Activated T-cell treated with anti-CD3 and anti-CD28 coated beads, Interleukin-2, amount 50 U/mL, for 4 hours (primary cell): ENCODE results near the gene HECTD1. TPM values are rescaled to one million over a fixed set of nuclear protein-coding genes. Genes with fewer than 3 reads are reported as not detected.
A peak's percentile ranks its signal among the peaks of the same experiment; 100 is the strongest.
"Not testable (repeated sequence)": the region's sequence is repeated elsewhere in the genome, so short reads cannot be mapped to it uniquely, and the experiment has no call there.

Experiments used
- ATAC-seq, 2 donors: fragments of 200-7000 bp; cut with Tn5 transposase; one replicate each; pipeline ENCODE4 v1.10.0; 2021
- DNase-seq: peaks from one replicate; pipeline ENCODE4 v3.0.0-alpha.2; 2020
- H3K27me3 Mint-ChIP-seq: one replicate; pipeline ENCODE4 v1.8.0; 2021; ENCODE audit warnings: low read depth, mixed read lengths
- H3K36me3 Mint-ChIP-seq: one replicate; pipeline ENCODE4 v1.8.0; 2022; ENCODE audit warnings: mixed read lengths; ENCODE audit not compliant: insufficient read depth
- H3K4me1 Mint-ChIP-seq: one replicate; pipeline ENCODE4 v1.8.0; 2021; ENCODE audit warnings: low read depth, mixed read lengths
- H3K4me3 Mint-ChIP-seq: one replicate; pipeline ENCODE4 v1.8.0; 2021; ENCODE audit warnings: mild to moderate bottlenecking, moderate library complexity, mixed read lengths
- H3K9me3 Mint-ChIP-seq: one replicate; pipeline ENCODE4 v1.8.0; 2021; ENCODE audit warnings: mixed read lengths
- total RNA-seq, 3 donors: library from RNA; stranded (reverse); gene quantifications; one replicate each; pipeline ENCODE4 v1.2.1, GENCODE V29; 2021

Gene HECTD1
- total RNA-seq, 3 donors from 2014 or later, result 100 to 102 (median 101) TPM

- DNase-seq (no peak), ATAC-seq (no peak)
- Mint-ChIP-seq H3K4me1 (peaks cover 50% of the 10 kb centered on the region), H3K36me3 (peaks cover 52% of the 10 kb centered on the region), H3K4me3 (no peak overlapping the region), H3K9me3 (no peaks in the 10 kb centered on the region), H3K27me3 (no peaks in the 10 kb centered on the region)
These were observed 82.4 kb downstream of the HECTD1 start for GRCh38 chr14:31125231-31125630.

- no peak for DNase-seq
- H3K36me3 Mint-ChIP-seq, result peaks cover 53% of the 10 kb centered on the region
- ATAC-seq, result peak; percentile 67 to 68
These were observed 83.4 kb downstream of the HECTD1 start for GRCh38 chr14:31124197-31124596.

GRCh38 chr14:31122921-31123320 is 84.7 kb downstream of the HECTD1 start:
- Mint-ChIP-seq H3K4me3 (no peak overlapping the region), H3K4me1 (peaks cover 35% of the 10 kb centered on the region), H3K36me3 (peaks cover 46% of the 10 kb centered on the region), H3K9me3 (no peaks in the 10 kb centered on the region), H3K27me3 (no peaks in the 10 kb centered on the region)
- ATAC-seq (no peak), DNase-seq (no peak)

More at GRCh38 chr14:31124197-31124596, 83.4 kb downstream of the HECTD1 start:
- Mint-ChIP-seq H3K4me3 (peak overlapping the region; percentile 47), H3K9me3 (no peaks in the 10 kb centered on the region), H3K27me3 (no peaks in the 10 kb centered on the region), H3K4me1 (peaks cover 47% of the 10 kb centered on the region)

GRCh38 chr14:31122098-31122611 is 85.4 kb downstream of the HECTD1 start:
- DNase-seq (no peak), ATAC-seq (no peak)
- H3K27me3 Mint-ChIP-seq, result no peaks in the 10 kb centered on the region
- no peaks in the 10 kb centered on the region for H3K9me3 Mint-ChIP-seq
- H3K4me1 Mint-ChIP-seq, result peaks cover 29% of the 10 kb centered on the region
- no peak overlapping the region for H3K4me3 Mint-ChIP-seq
- H3K36me3 Mint-ChIP-seq, result peaks cover 40% of the 10 kb centered on the region

- H3K9me3 Mint-ChIP-seq, result no peaks in the 10 kb centered on the region
- DNase-seq (no peak), ATAC-seq (no peak)
- H3K27me3 Mint-ChIP-seq, result no peaks in the 10 kb centered on the region
- H3K4me3 Mint-ChIP-seq, result no peak overlapping the region
- peaks cover 47% of the 10 kb centered on the region for H3K36me3 Mint-ChIP-seq
- H3K4me1 Mint-ChIP-seq, result peaks cover 11% of the 10 kb centered on the region
These were observed 88.7 kb downstream of the HECTD1 start for GRCh38 chr14:31118892-31119291.

- Mint-ChIP-seq H3K36me3 (peaks cover 33% of the 10 kb centered on the region), H3K27me3 (no peaks in the 10 kb centered on the region), H3K4me1 (no peaks in the 10 kb centered on the region), H3K9me3 (no peaks in the 10 kb centered on the region), H3K4me3 (no peak overlapping the region)
- DNase-seq (no peak), ATAC-seq (no peak)
These were observed 93.8 kb downstream of the HECTD1 start for GRCh38 chr14:31113794-31114193.

GRCh38 chr14:31110872-31111271 is 96.7 kb downstream of the HECTD1 start:
- H3K4me1 Mint-ChIP-seq, result peaks cover 4% of the 10 kb centered on the region
- ATAC-seq (no peak), DNase-seq (no peak)
- no peaks in the 10 kb centered on the region for H3K27me3 Mint-ChIP-seq
- H3K9me3 Mint-ChIP-seq, result no peaks in the 10 kb centered on the region
- peaks cover 32% of the 10 kb centered on the region for H3K36me3 Mint-ChIP-seq
- H3K4me3 Mint-ChIP-seq, result no peak overlapping the region

GRCh38 chr14:31109257-31109656 is 98.3 kb downstream of the HECTD1 start:
- no peak overlapping the region for H3K4me3 Mint-ChIP-seq
- DNase-seq, result no peak
- no peaks in the 10 kb centered on the region for H3K9me3 Mint-ChIP-seq
- H3K4me1 Mint-ChIP-seq, result peaks cover 4% of the 10 kb centered on the region
- H3K36me3 Mint-ChIP-seq, result peaks cover 34% of the 10 kb centered on the region
- no peak for ATAC-seq
- H3K27me3 Mint-ChIP-seq, result no peaks in the 10 kb centered on the region

GRCh38 chr14:31106768-31107167 is 100.8 kb downstream of the HECTD1 start:
- Mint-ChIP-seq H3K4me3 (no peak overlapping the region), H3K9me3 (no peaks in the 10 kb centered on the region), H3K27me3 (no peaks in the 10 kb centered on the region), H3K36me3 (peaks cover 49% of the 10 kb centered on the region), H3K4me1 (peaks cover 4% of the 10 kb centered on the region)
- no peak for DNase-seq
- ATAC-seq, result peak; percentile 80 to 82

- ATAC-seq (no peak), DNase-seq (no peak)
- Mint-ChIP-seq H3K4me3 (no peak overlapping the region), H3K36me3 (peaks cover 26% of the 10 kb centered on the region), H3K27me3 (no peaks in the 10 kb centered on the region), H3K9me3 (no peaks in the 10 kb centered on the region), H3K4me1 (no peaks in the 10 kb centered on the region)
These were observed 110.5 kb downstream of the HECTD1 start for GRCh38 chr14:31097081-31097480.

GRCh38 chr14:31096255-31096654 is 111.3 kb downstream of the HECTD1 start:
- ATAC-seq, result no peak
- H3K27me3 Mint-ChIP-seq, result no peaks in the 10 kb centered on the region
- H3K36me3 Mint-ChIP-seq, result peaks cover 22% of the 10 kb centered on the region
- H3K4me1 Mint-ChIP-seq, result no peaks in the 10 kb centered on the region
- H3K4me3 Mint-ChIP-seq, result no peak overlapping the region
- H3K9me3 Mint-ChIP-seq, result no peaks in the 10 kb centered on the region
- no peak for DNase-seq

- not testable (repeated sequence) for H3K9me3 Mint-ChIP-seq, DNase-seq, H3K4me3 Mint-ChIP-seq, H3K4me1 Mint-ChIP-seq, H3K27me3 Mint-ChIP-seq, ATAC-seq
- peaks cover 20% of the 10 kb centered on the region for H3K36me3 Mint-ChIP-seq
These were observed 111.8 kb downstream of the HECTD1 start for GRCh38 chr14:31095817-31096216.

- H3K4me1 Mint-ChIP-seq, ATAC-seq, H3K27me3 Mint-ChIP-seq, H3K9me3 Mint-ChIP-seq, H3K4me3 Mint-ChIP-seq, DNase-seq: not testable (repeated sequence)
- peaks cover 16% of the 10 kb centered on the region for H3K36me3 Mint-ChIP-seq
These were observed 113.4 kb downstream of the HECTD1 start for GRCh38 chr14:31093884-31094839.

- no peaks in the 10 kb centered on the region for H3K27me3 Mint-ChIP-seq
- DNase-seq, result no peak
- H3K4me1 Mint-ChIP-seq, result no peaks in the 10 kb centered on the region
- H3K36me3 Mint-ChIP-seq, result peaks cover 7% of the 10 kb centered on the region
- no peaks in the 10 kb centered on the region for H3K9me3 Mint-ChIP-seq
- H3K4me3 Mint-ChIP-seq, result no peak overlapping the region
- ATAC-seq, result no peak
These were observed 115.4 kb downstream of the HECTD1 start for GRCh38 chr14:31092160-31092708.
